MCF 10A (cell line): ENCODE data around the gene FZD2. TPM values are rescaled to one million over a fixed set of nuclear protein-coding genes. Genes with fewer than 3 reads are reported as not detected.

ENCODE experiments used
- BruUV-seq: library from RNA; stranded (reverse); fragments of 400-500 nt; replicated peaks from 2 replicates; lab custom pipeline; 2021; lab: Mats Ljungman, UMichigan
- CTCF ChIA-PET: fragments of 300-600 bp; sonication (Branson Sonifier 250); formaldehyde crosslinking; extraction: SDS; loops from one replicate; lab custom pipeline; 2021; ENCODE audit warnings: antibody characterized with exemption, inconsistent platforms; lab: Yijun Ruan, JAX
- POLR2A ChIA-PET: fragments of 300-600, 350-650 bp; sonication (Branson Sonifier 250); formaldehyde crosslinking; extraction: SDS; loops from one replicate; lab custom pipeline; 2020; ENCODE audit warnings: antibody characterized with exemption, inconsistent platforms; lab: Yijun Ruan, JAX
- DNase-seq: peaks from one replicate; pipeline ENCODE4 v3.0.0-alpha.2; 2018; ENCODE audit not compliant: unreplicated experiment
- H3K27ac Mint-ChIP-seq: one replicate; pipeline ENCODE4 v1.8.0; 2022; ENCODE audit warnings: mild to moderate bottlenecking, low read depth, mixed read lengths; ENCODE audit not compliant: unreplicated experiment
- H3K27me3 Mint-ChIP-seq: one replicate; pipeline ENCODE4 v1.8.0; 2022; ENCODE audit warnings: mixed read lengths; ENCODE audit not compliant: insufficient read depth, unreplicated experiment
- H3K36me3 Mint-ChIP-seq: one replicate; pipeline ENCODE4 v1.8.0; 2022; ENCODE audit warnings: mild to moderate bottlenecking, moderate library complexity, mixed read lengths; ENCODE audit not compliant: insufficient read depth, unreplicated experiment
- H3K4me1 Mint-ChIP-seq: one replicate; pipeline ENCODE4 v1.8.0; 2022; ENCODE audit warnings: mixed read lengths; ENCODE audit not compliant: insufficient read depth, unreplicated experiment
- H3K4me3 Mint-ChIP-seq: one replicate; pipeline ENCODE4 v1.8.0; 2022; ENCODE audit warnings: mild to moderate bottlenecking, moderate library complexity, mixed read lengths; ENCODE audit not compliant: unreplicated experiment
- H3K9me3 Mint-ChIP-seq: one replicate; pipeline ENCODE4 v1.8.0; 2022; ENCODE audit warnings: mixed read lengths; ENCODE audit not compliant: unreplicated experiment
- CTCF ChIP-seq: fragments of 200-600 bp; IDR thresholded peaks from one replicate; pipeline ENCODE4 v1.8.0; 2022; ENCODE audit warnings: antibody characterized with exemption, mild to moderate bottlenecking; ENCODE audit not compliant: unreplicated experiment
- intact Hi-C: fragments of 100-400 bp; cut with micrococcal nuclease; formaldehyde crosslinking; loops from 2 replicates; pipeline ENCODE4 v1.14.1; 2022
- total RNA-seq: library from RNA; stranded (reverse); gene quantifications from 2 replicates; pipeline ENCODE4 v1.2.3, GENCODE V29; 2022

Gene FZD2
- total RNA-seq, 1 experiment from 2014 or later = 6.8 TPM

- intact Hi-C loops = no loop called here
- BruUV-seq = no TSS peak
- Mint-ChIP-seq H3K27ac (no peak overlapping the region), H3K36me3 (no peaks in the 10 kb centered on the region), H3K4me3 (no peak overlapping the region), H3K27me3 (peaks cover 23% of the 10 kb centered on the region), H3K4me1 (no peaks in the 10 kb centered on the region), H3K9me3 (no peaks in the 10 kb centered on the region)
- CTCF ChIA-PET = interaction anchor here (0.6 kb wide), 1 partner anchor 104 kb away, joined by 3 read pairs; no protein-coding TSS in a partner anchor
- TF ChIP-seq CTCF = no peak
- DNase-seq = no peak
- POLR2A ChIA-PET = no interaction called here
Observed at GRCh38 chr17:44595216-44595775, 38.0 kb downstream of the FZD2 start.

- no peaks in the 10 kb centered on the region for H3K36me3 Mint-ChIP-seq
- H3K4me3 Mint-ChIP-seq = no peak overlapping the region
- no peak overlapping the region for H3K27ac Mint-ChIP-seq
- ChIA-PET POLR2A (interaction anchor here (0.5 kb wide), 1 partner anchor 48 kb away, joined by 4 read pairs; no protein-coding TSS in a partner anchor), CTCF (interaction anchor here (0.6 kb wide), 1 partner anchor 191 kb away, joined by 3 read pairs; no protein-coding TSS in a partner anchor)
- TF ChIP-seq CTCF = no peak
- no peaks in the 10 kb centered on the region for H3K4me1 Mint-ChIP-seq
- intact Hi-C loops = no loop called here
- no TSS peak for BruUV-seq
- DNase-seq = no peak
- H3K27me3 Mint-ChIP-seq = peaks cover 9% of the 10 kb centered on the region
- no peaks in the 10 kb centered on the region for H3K9me3 Mint-ChIP-seq
Observed at GRCh38 chr17:44598329-44598728, 41.0 kb downstream of the FZD2 start.

- Mint-ChIP-seq H3K9me3 (no peaks in the 10 kb centered on the region), H3K27me3 (peaks cover 3% of the 10 kb centered on the region), H3K36me3 (no peaks in the 10 kb centered on the region), H3K4me1 (no peaks in the 10 kb centered on the region), H3K4me3 (no peak overlapping the region), H3K27ac (no peak overlapping the region)
- ChIA-PET POLR2A (interaction anchor here (0.5 kb wide), 1 partner anchor 49 kb away, joined by 4 read pairs; no protein-coding TSS in a partner anchor), CTCF (interaction anchor here (0.6 kb wide), 1 partner anchor 192 kb away, joined by 3 read pairs; no protein-coding TSS in a partner anchor)
- TF ChIP-seq CTCF = no peak
- no TSS peak for BruUV-seq
- no peak for DNase-seq
- intact Hi-C loops = no loop called here
Observed at GRCh38 chr17:44598932-44599297, 41.6 kb downstream of the FZD2 start.

- Mint-ChIP-seq H3K36me3 (no peaks in the 10 kb centered on the region), H3K27ac (no peak overlapping the region), H3K4me3 (no peak overlapping the region), H3K27me3 (no peaks in the 10 kb centered on the region), H3K4me1 (no peaks in the 10 kb centered on the region), H3K9me3 (no peaks in the 10 kb centered on the region)
- BruUV-seq = no TSS peak
- intact Hi-C loops = no loop called here
- POLR2A ChIA-PET = interaction anchor here (0.6 kb wide), 1 partner anchor 16 kb away, joined by 3 read pairs; no protein-coding TSS in a partner anchor
- DNase-seq = peak; percentile 21
- no peak for TF ChIP-seq CTCF
- CTCF ChIA-PET = interaction anchor here (0.6 kb wide), 1 partner anchor 192 kb away, joined by 3 read pairs; no protein-coding TSS in a partner anchor
Observed at GRCh38 chr17:44599298-44600175, 42.3 kb downstream of the FZD2 start.
